ENCODE measurements around the gene CYSTM1. TPM values are rescaled to one million over a fixed set of nuclear protein-coding genes. Genes with fewer than 3 reads are reported as not detected.

Gene CYSTM1
- total and polyA plus RNA-seq, 2 of the 8 experiments (the other 6 are each of a cell fraction or from before 2014, with no cell fraction given), result 25.0 to 47.8 TPM

DNA sequence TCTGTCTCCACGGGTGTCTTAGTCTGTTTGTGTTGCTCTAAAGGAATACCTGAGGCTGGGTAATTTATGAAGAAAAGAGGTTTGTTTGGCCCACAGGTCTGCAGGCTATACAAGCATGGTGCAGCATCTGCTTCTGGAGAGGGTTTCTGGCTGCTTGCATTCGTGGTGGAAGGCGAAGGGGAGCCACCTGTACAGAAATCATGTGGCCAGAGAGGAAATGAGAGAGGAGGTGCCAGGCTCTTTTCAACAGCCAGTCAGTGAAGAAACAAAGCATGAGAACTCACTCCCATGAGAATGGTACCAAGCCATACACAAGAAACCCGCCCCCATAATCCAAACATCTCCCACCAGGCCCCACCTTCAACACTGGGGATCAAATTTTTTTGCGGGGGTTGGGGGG, 74.5 kb downstream of the CYSTM1 start:
- Histone ChIP-seq H2BK120ac (replicated peaks; ENCODE audit: low read depth, low read length) (no peak overlapping the region), H3K23me2 (ENCODE audit: low read depth, low read length) (no peaks in the 10 kb centered on the region), H4K20me1 (replicated peaks in 1 of 2; ENCODE audit: control insufficient read depth in 1 of 2, insufficient read depth in 2 of 2, low read length in 2 of 2) (peaks cover 4 to 16% of the 10 kb centered on the region in 2 experiments), H2BK15ac (ENCODE audit: low read length) (no peak overlapping the region), H2AK5ac (ENCODE audit: low read depth, low read length) (no peak overlapping the region), H4K91ac (replicated peaks; ENCODE audit: insufficient read length, low read length) (no peak overlapping the region), H2BK12ac (ENCODE audit: low read depth, low read length) (no peak overlapping the region), H3K36me3 (ENCODE audit: control insufficient read depth in 2 of 4, insufficient read depth in 4 of 4, low read length in 3 of 4) (no peaks in the 10 kb centered on the region), H3K79me1 (ENCODE audit: low read depth, low read length) (peaks cover 5% of the 10 kb centered on the region; the same call in 1 of the 2 replicates), H3K9me3 (ENCODE audit: insufficient read depth in 2 of 2, low read depth in 1 of 2, low read length in 1 of 2) (no peaks in the 10 kb centered on the region), H4K8ac (ENCODE audit: extremely low read depth, insufficient read depth, low read length) (no peak overlapping the region), H3K4me2 (ENCODE audit: insufficient read depth in 1 of 2, low read depth in 2 of 2, low read length in 2 of 2) (no peak overlapping the region), H3K27me3 (replicated peaks in 1 of 4; ENCODE audit: control insufficient read depth in 3 of 4, extremely low read depth in 1 of 4, insufficient read depth in 3 of 4, low read length in 3 of 4) (no peaks in the 10 kb centered on the region), H3K9ac (replicated peaks in 1 of 4; ENCODE audit: extremely low read depth in 1 of 4, low read depth in 3 of 4, low read length in 3 of 4) (no peak overlapping the region), H3K79me2 (ENCODE audit: control insufficient read depth in 1 of 2, insufficient read depth in 2 of 2, low read length in 2 of 2) (peaks cover 0 to 9% of the 10 kb centered on the region in 2 experiments; a peak in 1 of 4 replicates), H3K4me3 (ENCODE audit: extremely low read depth in 1 of 4, insufficient read depth in 2 of 4, low read depth in 3 of 4, low read length in 4 of 4) (no peak overlapping the region), H3K27ac (ENCODE audit: low read depth, low read length) (no peak overlapping the region), H4K5ac (ENCODE audit: insufficient read length, low read depth, low read length) (no peak overlapping the region), H3K18ac (ENCODE audit: extremely low read depth, low read length) (no peak overlapping the region), H3K4ac (replicated peaks; ENCODE audit: insufficient read length, low read depth, low read length) (no peak overlapping the region), H2AFZ (ENCODE audit: low read length) (no peak overlapping the region), H3K23ac (ENCODE audit: insufficient read length) (no peak overlapping the region), H2BK5ac (ENCODE audit: low read depth, low read length) (no peak overlapping the region), H3K56ac (replicated peaks; ENCODE audit: insufficient read length, low read depth, low read length) (no peak overlapping the region), H3K4me1 (replicated peaks in 1 of 4; ENCODE audit: control insufficient read depth in 3 of 4, insufficient read depth in 4 of 4, low read length in 3 of 4) (peaks cover 3 to 11% (median 5%) of the 10 kb centered on the region in 4 experiments; a peak in 6 of 7 replicates), H2BK20ac (ENCODE audit: low read length) (no peak overlapping the region), H3K14ac (ENCODE audit: insufficient read length) (no peak overlapping the region)
- DNase-seq (ENCODE audit: low read depth in 1 of 2, low spot score in 2 of 2) (no peak), FAIRE-seq (no peak)
- ChIA-PET CTCF (ENCODE audit: partially characterized antibody) (interaction anchor here (0.9 to 25.9 kb wide), 4 partner anchors 7 to 109 kb away, joined by 3 to 676 read pairs (median 68); partner anchors contain the start of gene HBEGF), POLR2A (ENCODE audit: partially characterized antibody) (no interaction called here)
- WGBS, 2 experiments (ENCODE audit: extremely low coverage in 1 of 2, insufficient coverage in 1 of 2, insufficient read length in 1 of 2, insufficient replicate concordance in 2 of 2, low coverage in 1 of 2, low lambda C conversion rate in 2 of 2, missing lambda C conversion rate in 1 of 2), result 91% methylated on average over 5 of the region's 5 CpGs; no CpG with 5 or more reads in 1 of the 2 experiments
- TF ChIP-seq SAP30 (IDR thresholded peaks at IDR 0.05; ENCODE audit: insufficient read depth, insufficient replicate concordance, low read length), result no peak
- no peak for TF ChIP-seq POU5F1 (IDR thresholded peaks at IDR 0.05; ENCODE audit: low read depth, low read length)
- TF ChIP-seq SIRT6 (IDR thresholded peaks at IDR 0.05; ENCODE audit: low read length), result no peak
- no peak for TF ChIP-seq NANOG (IDR thresholded peaks at IDR 0.05; ENCODE audit: insufficient read depth, low read depth, low read length, poor library complexity, severe bottlenecking)
- no peak for TF ChIP-seq CREB1 (IDR thresholded peaks at IDR 0.05)
- no peak for TF ChIP-seq FOSL1 (IDR thresholded peaks at IDR 0.05; ENCODE audit: insufficient read depth, low read depth, low read length)
- TF ChIP-seq POLR2A (IDR thresholded peaks at IDR 0.05; ENCODE audit: control extremely low read depth in 1 of 2, low read depth in 2 of 2, low read length in 2 of 2), result no peak
- TF ChIP-seq YY1 (IDR thresholded peaks at IDR 0.05; ENCODE audit: low read depth, low read length), result no peak
- TF ChIP-seq, protein P1, sequence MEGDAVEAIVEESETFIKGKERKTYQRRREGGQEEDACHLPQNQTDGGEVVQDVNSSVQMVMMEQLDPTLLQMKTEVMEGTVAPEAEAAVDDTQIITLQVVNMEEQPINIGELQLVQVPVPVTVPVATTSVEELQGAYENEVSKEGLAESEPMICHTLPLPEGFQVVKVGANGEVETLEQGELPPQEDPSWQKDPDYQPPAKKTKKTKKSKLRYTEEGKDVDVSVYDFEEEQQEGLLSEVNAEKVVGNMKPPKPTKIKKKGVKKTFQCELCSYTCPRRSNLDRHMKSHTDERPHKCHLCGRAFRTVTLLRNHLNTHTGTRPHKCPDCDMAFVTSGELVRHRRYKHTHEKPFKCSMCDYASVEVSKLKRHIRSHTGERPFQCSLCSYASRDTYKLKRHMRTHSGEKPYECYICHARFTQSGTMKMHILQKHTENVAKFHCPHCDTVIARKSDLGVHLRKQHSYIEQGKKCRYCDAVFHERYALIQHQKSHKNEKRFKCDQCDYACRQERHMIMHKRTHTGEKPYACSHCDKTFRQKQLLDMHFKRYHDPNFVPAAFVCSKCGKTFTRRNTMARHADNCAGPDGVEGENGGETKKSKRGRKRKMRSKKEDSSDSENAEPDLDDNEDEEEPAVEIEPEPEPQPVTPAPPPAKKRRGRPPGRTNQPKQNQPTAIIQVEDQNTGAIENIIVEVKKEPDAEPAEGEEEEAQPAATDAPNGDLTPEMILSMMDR (IDR thresholded peaks at IDR 0.05; ENCODE audit: control extremely low read depth in 1 of 3, insufficient read depth in 1 of 3, low read depth in 1 of 3, low read length in 3 of 3), result no peak
- TF ChIP-seq, protein P2, sequence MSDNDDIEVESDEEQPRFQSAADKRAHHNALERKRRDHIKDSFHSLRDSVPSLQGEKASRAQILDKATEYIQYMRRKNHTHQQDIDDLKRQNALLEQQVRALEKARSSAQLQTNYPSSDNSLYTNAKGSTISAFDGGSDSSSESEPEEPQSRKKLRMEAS (IDR thresholded peaks at IDR 0.05), result no peak
- no peak for TF ChIP-seq BACH1 (IDR thresholded peaks at IDR 0.05; ENCODE audit: low read length)
- TF ChIP-seq JUN (IDR thresholded peaks at IDR 0.05; ENCODE audit: low read depth, low read length), result no peak

All from H1 (cell line).